OCI-LY3 (cell line): ENCODE results near the gene FBXL15.

Experiments used
- CTCF ChIP-seq: fragments of 200-600, 300-600 bp; sonication (generic); IDR thresholded peaks from 2 replicates; pipeline ENCODE4 v1.5.1; 2014; ENCODE audit warnings: antibody characterized with exemption, low read length, low read depth
- EZH2phosphoT487 ChIP-seq: fragments of 200-600 bp; shearing (Covaris generic); IDR thresholded peaks from 2 replicates; pipeline ENCODE4 v1.6.1; 2018; ENCODE audit warnings: antibody characterized with exemption, mixed run types, low read depth

GRCh38 chr10:102409604-102410428 is 10.8 kb upstream of the FBXL15 start:
- TF ChIP-seq CTCF: no peak
- no peak for TF ChIP-seq EZH2phosphoT487
